Lung (tissue), 12 donors: ENCODE measurements around the gene GJA5. TPM values are rescaled to one million over a fixed set of nuclear protein-coding genes. Genes with fewer than 3 reads are reported as not detected.
A peak's percentile ranks its signal among the peaks of the same experiment; 100 is the strongest.

Experiments used
- ATAC-seq: fragments of 200-7000 bp; cut with Tn5 transposase; one replicate; pipeline ENCODE4 v1.9.1; 2020; ENCODE audit warnings: moderate number of reproducible peaks; ENCODE audit not compliant: insufficient read depth, low FRiP score
- DNase-seq, 3 donors: peaks; one replicate each; pipeline ENCODE4 v3.0.0-alpha.2; 2013 to 2017
- H3K27ac ChIP-seq, 2 donors: one replicate each; pipeline ENCODE4 v1.5.1; 2013; ENCODE audit warnings: mild to moderate bottlenecking in 2 of 2, moderate library complexity in 2 of 2, control low read depth in 1 of 2, inconsistent platforms in 1 of 2, low read depth in 1 of 2, low read length in 1 of 2
- H3K27me3 ChIP-seq, 3 donors: one replicate each; pipeline ENCODE4 v1.5.1; 2013; ENCODE audit warnings: low read length in 2 of 3; ENCODE audit not compliant: control insufficient read depth in 3 of 3, insufficient read depth in 3 of 3
- H3K36me3 ChIP-seq, 4 donors: one replicate each; pipeline ENCODE4 v1.5.1; 2013; ENCODE audit warnings: low read length in 4 of 4, mild to moderate bottlenecking in 1 of 4, moderate library complexity in 1 of 4; ENCODE audit not compliant: control insufficient read depth in 4 of 4, insufficient read depth in 4 of 4
- H3K4me1 ChIP-seq, 5 donors: one replicate each; pipeline ENCODE4 v1.5.1; 2013; ENCODE audit warnings: low read length in 5 of 5, mild to moderate bottlenecking in 2 of 5, moderate library complexity in 1 of 5; ENCODE audit not compliant: control insufficient read depth in 5 of 5, insufficient read depth in 5 of 5
- H3K4me3 ChIP-seq: one replicate; pipeline ENCODE4 v1.5.1; 2013; ENCODE audit warnings: mild to moderate bottlenecking, control low read depth, moderate library complexity
- H3K9ac ChIP-seq, 2 donors: one replicate each; pipeline ENCODE4 v1.5.1; 2013; ENCODE audit warnings: low read length in 2 of 2, control low read depth in 1 of 2; ENCODE audit not compliant: insufficient read depth in 1 of 2
- H3K9me3 ChIP-seq, 4 donors: one replicate each; pipeline ENCODE4 v1.5.1; 2013; ENCODE audit warnings: low read length in 3 of 4, mild to moderate bottlenecking in 1 of 4, moderate library complexity in 1 of 4; ENCODE audit not compliant: control insufficient read depth in 4 of 4, insufficient read depth in 3 of 4
- WGBS, 2 donors: extraction: QIAGEN DNeasy Blood & Tissue Kit; methylation state at CpG; one replicate each; pipeline ENCODE4 v1.1.7; 2013; 5-methylcytosine and 5-hydroxymethylcytosine counted together
- polyA plus RNA-seq, 2 donors: library from polyadenylated mRNA; stranded (reverse); fragments of 200-250 nt; gene quantifications; one replicate each; pipeline ENCODE4 v1.2.1, GENCODE V29; 2013
- total RNA-seq, 2 donors: library from RNA; depleted of rRNA in 1 of 2; stranded (reverse); fragments of >200 nt in 1 of 2; gene quantifications; one replicate each; pipeline ENCODE4 v1.2.1, GENCODE V29; 2014 to 2021
- TF ChIP-seq, protein P1 (sequence below): IDR thresholded peaks from 2 replicates; pipeline ENCODE4 v1.5.1; 2012; ENCODE audit warnings: mild to moderate bottlenecking; ENCODE audit errors: control extremely low read depth, extremely low read depth
- donor health status: control.
- donor health status: control.
- donor health status: Bipolar disorder and iron deficiency.
- donor health status: healthy.
- donor health status: DM: yes; HTN: yes; CAD: no.

GJA5 gene
- total and polyA plus RNA-seq, 4 donors = 7.7 to 38.3 (median 18.5) TPM

DNA sequence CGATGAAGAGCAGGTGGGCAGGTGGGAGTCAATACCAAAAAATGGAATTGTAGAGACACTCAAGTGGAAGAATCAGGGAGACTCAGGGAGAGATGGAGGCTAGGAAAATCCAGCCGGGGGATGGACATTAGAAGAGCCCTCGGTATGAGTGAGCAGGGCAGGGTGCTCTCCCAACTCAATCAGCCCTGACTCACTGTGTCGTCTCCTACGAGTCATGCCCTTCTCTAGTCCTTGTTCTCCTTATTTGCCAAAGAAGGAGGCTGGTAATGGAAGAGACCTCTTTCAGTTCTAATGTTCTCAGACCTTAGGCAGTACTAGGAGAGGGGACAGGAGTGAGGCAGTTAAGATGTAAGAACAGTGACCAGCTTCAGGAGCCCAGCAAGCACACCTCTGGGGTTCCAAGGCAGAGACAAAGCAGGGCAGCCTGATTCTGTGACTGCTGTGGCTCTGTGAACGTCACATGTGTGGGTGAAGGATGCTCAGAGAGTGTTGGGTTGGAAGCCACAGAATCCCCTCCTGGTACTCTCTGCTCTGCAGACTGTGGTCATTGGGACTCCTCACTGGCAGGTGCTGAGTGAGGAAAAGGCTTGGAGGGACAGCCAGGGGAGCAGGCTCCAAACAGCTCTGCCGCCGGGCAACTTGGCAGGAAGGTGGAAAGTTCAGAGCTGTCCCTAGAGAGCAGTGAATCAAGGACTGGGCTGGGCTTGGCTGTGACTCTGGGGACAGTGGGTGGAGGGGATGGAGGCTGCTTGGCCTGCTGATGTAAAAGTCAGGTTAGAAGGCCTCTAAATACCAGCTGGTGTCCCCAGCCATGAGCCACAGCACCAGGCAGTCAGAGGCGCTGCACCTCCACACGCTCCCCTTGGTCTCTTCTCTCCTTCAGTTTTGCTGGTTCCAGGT, 11.1 kb upstream of the GJA5 start:
- Histone ChIP-seq H3K36me3 (peaks cover 0 to 16% (median 4%) of the 10 kb centered on the region in 4 donors), H3K9ac (peak overlapping the region in 1 of 2 donors; percentile 82), H3K4me3 (no peak overlapping the region), H3K27ac (peak overlapping the region; percentile 9 to 55), H3K9me3 (no peaks in the 10 kb centered on the region), H3K4me1 (peaks cover 18 to 63% (median 23%) of the 10 kb centered on the region in 5 donors), H3K27me3 (peaks cover 0 to 25% (median 0%) of the 10 kb centered on the region in 3 donors)
- DNase-seq = no peak
- no peak for ATAC-seq
- TF ChIP-seq, protein P1, sequence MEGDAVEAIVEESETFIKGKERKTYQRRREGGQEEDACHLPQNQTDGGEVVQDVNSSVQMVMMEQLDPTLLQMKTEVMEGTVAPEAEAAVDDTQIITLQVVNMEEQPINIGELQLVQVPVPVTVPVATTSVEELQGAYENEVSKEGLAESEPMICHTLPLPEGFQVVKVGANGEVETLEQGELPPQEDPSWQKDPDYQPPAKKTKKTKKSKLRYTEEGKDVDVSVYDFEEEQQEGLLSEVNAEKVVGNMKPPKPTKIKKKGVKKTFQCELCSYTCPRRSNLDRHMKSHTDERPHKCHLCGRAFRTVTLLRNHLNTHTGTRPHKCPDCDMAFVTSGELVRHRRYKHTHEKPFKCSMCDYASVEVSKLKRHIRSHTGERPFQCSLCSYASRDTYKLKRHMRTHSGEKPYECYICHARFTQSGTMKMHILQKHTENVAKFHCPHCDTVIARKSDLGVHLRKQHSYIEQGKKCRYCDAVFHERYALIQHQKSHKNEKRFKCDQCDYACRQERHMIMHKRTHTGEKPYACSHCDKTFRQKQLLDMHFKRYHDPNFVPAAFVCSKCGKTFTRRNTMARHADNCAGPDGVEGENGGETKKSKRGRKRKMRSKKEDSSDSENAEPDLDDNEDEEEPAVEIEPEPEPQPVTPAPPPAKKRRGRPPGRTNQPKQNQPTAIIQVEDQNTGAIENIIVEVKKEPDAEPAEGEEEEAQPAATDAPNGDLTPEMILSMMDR = no peak
- 66 to 85% methylated on average over 9 to 10 of the region's 10 CpGs for WGBS, 2 donors

DNA sequence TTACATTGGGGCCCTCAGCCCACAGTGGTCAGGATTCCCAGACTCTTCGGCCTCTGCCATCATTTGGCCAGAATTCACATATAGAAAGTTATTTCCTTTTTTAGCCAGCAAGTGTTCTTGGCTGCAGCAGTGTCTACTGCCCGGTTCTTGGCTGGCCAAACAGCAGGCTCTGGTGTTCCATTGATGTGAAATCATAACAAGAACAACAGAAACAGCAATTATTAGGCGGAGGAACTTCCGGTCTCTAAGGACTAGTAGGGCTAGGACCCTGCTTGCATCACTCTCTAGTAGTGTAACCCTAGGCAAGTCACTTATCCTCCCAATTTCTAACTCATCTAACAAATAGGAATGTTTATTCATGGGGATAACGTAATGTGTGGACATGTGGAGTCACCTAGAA, 8.7 kb upstream of the GJA5 start:
- Histone ChIP-seq H3K27me3 (peaks cover 0 to 27% (median 0%) of the 10 kb centered on the region in 3 donors), H3K27ac (peak overlapping the region in 1 of 2 donors; percentile 39), H3K4me3 (no peak overlapping the region), H3K4me1 (peaks cover 18 to 82% (median 23%) of the 10 kb centered on the region in 5 donors), H3K9ac (no peak overlapping the region), H3K36me3 (peaks cover 0 to 19% (median 5%) of the 10 kb centered on the region in 4 donors), H3K9me3 (no peaks in the 10 kb centered on the region)
- TF ChIP-seq, protein P1 = no peak
- ATAC-seq = no peak
- DNase-seq = peak; percentile 58 to 80 (median 78)
- 57 to 77% methylated on average over 5 of the region's 5 CpGs for WGBS, 2 donors

DNA sequence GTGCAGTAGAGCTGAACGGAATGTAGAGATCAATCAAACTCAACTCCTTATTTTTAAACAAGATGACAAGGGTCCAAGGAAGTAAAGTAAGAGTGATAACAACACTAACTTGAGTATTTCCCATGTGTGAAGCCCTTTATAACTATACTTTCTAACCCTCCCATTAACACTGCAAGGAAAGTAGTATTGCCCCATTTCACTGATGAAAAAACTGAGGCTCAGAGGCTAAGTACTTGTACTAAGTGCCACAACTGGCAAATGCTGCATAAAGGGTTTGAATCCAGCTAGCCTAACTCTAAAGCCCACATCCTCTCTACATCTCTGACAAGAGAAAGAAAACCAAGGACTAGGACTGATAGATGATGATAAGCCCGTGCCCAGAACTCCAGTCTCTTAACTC, 8.2 kb upstream of the GJA5 start:
- Histone ChIP-seq H3K27me3 (peaks cover 0 to 27% (median 0%) of the 10 kb centered on the region in 3 donors), H3K36me3 (peaks cover 0 to 19% (median 5%) of the 10 kb centered on the region in 4 donors), H3K4me1 (peaks cover 15 to 81% (median 23%) of the 10 kb centered on the region in 5 donors), H3K9me3 (no peaks in the 10 kb centered on the region), H3K4me3 (no peak overlapping the region), H3K9ac (no peak overlapping the region), H3K27ac (no peak overlapping the region)
- TF ChIP-seq, protein P1 = no peak
- DNase-seq = peak in 2 of 3 donors; percentile 41 to 47
- WGBS, 2 donors = 71 to 76% methylated on average over 2 of the region's 2 CpGs
- ATAC-seq = no peak
